Measurements from ENCODE around the gene GRM1.

GRCh38 chr6:146202570-146202969 is 173.7 kb downstream of the GRM1 start:
- TF ChIP-seq CTCF (conservative IDR thresholded peaks at IDR 0.05 in 1 of 2, IDR thresholded peaks at IDR 0.05 in 1 of 2; ENCODE audit: extremely low read depth in 1 of 2, insufficient read depth in 1 of 2, low read depth in 1 of 2, low read length in 2 of 2), result no peak
- TF ChIP-seq EZH2 (IDR thresholded peaks at IDR 0.05; ENCODE audit: borderline replicate concordance, low read length), result no peak
